ENCODE measurements around the gene PRR14.

PRR14 gene

DNA sequence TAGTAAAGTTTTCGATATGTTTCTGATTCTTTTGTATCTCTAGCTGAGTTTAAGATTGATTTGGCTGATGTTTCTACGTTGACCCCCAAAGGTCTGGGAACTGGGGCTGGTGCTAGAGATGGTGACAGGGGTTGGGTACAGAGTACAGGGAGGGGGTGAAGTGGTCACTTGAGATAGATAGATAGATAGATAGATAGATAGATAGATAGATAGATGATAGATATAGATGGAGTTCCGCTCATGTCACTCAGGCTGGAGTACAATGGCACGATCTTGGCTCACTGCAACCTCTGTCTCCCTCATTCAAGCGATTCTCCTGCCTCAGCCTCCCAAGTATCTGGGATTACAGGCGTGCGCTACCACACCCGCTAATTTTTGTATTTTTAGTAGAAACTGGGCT lies 5.6 kb downstream of the PRR14 start:
- Mint-ChIP-seq H3K27me3 (ENCODE audit: low read depth) (peaks cover 4% of the 10 kb centered on the region), H3K4me1 (peaks cover 31% of the 10 kb centered on the region), H3K4me3 (peak overlapping the region; percentile 66 to 75 (median 67)), H3K36me3 (ENCODE audit: low read depth) (peaks cover 19% of the 10 kb centered on the region), H3K27ac (peak overlapping the region; percentile 44 to 78 (median 51)), H3K9me3 (no peaks in the 10 kb centered on the region)
- TF ChIP-seq, protein P1, sequence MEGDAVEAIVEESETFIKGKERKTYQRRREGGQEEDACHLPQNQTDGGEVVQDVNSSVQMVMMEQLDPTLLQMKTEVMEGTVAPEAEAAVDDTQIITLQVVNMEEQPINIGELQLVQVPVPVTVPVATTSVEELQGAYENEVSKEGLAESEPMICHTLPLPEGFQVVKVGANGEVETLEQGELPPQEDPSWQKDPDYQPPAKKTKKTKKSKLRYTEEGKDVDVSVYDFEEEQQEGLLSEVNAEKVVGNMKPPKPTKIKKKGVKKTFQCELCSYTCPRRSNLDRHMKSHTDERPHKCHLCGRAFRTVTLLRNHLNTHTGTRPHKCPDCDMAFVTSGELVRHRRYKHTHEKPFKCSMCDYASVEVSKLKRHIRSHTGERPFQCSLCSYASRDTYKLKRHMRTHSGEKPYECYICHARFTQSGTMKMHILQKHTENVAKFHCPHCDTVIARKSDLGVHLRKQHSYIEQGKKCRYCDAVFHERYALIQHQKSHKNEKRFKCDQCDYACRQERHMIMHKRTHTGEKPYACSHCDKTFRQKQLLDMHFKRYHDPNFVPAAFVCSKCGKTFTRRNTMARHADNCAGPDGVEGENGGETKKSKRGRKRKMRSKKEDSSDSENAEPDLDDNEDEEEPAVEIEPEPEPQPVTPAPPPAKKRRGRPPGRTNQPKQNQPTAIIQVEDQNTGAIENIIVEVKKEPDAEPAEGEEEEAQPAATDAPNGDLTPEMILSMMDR (IDR thresholded peaks at IDR 0.05; ENCODE audit: unreplicated experiment in 3 of 3): no peak

DNA sequence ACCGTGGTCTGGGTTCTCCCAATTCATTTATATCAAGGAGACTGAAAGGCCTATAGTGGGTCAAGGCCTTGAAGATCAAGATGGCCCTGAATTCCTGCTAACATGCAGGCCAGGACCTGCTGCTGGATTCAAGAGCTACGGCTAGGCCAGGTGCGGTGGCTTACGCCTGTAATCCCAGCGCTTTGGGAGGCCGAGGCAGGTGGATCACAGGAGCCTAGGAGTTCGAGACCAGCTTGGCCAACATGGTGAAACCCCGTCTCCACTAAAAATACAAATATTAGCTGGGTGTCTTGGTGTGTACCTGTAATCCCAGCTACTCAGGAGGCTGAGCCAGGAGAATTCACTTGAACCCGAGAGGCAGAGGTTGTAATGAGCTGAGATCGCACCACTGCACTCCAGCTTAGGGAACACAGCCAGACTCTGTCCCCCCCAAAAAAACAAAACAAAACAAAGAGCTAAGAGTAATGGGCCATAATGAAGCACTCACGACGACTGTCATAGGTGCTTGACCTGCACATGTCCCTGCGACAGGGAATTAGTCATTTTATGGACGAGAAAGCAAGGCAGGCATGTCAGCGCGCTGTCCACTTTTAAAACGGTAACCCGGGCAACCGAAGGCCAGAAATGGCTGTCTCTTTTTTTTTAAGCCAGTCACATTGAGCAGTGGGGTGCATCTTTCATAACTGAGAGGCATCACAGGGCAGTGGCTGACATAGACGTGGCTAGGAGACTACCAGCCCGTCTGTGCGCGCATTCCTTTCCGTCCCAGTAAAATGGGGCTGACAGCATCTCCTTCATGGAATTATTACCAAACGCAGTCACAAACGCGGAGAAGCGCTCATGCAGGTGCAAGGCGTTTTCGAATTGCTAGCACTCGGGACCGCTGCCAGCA lies 6.5 kb downstream of the PRR14 start:
- peaks cover 28% of the 10 kb centered on the region for H3K36me3 Mint-ChIP-seq (ENCODE audit: low read depth)
- peak overlapping the region; percentile 87 to 100 (median 96) for H3K27ac Mint-ChIP-seq
- H3K27me3 Mint-ChIP-seq (ENCODE audit: low read depth): peaks cover 4% of the 10 kb centered on the region
- peaks cover 33% of the 10 kb centered on the region for H3K4me1 Mint-ChIP-seq
- TF ChIP-seq, protein P1 (IDR thresholded peaks at IDR 0.05; ENCODE audit: unreplicated experiment in 3 of 3): no peak
- peak overlapping the region; percentile 82 to 87 (median 86) for H3K4me3 Mint-ChIP-seq
- no peaks in the 10 kb centered on the region for H3K9me3 Mint-ChIP-seq

DNA sequence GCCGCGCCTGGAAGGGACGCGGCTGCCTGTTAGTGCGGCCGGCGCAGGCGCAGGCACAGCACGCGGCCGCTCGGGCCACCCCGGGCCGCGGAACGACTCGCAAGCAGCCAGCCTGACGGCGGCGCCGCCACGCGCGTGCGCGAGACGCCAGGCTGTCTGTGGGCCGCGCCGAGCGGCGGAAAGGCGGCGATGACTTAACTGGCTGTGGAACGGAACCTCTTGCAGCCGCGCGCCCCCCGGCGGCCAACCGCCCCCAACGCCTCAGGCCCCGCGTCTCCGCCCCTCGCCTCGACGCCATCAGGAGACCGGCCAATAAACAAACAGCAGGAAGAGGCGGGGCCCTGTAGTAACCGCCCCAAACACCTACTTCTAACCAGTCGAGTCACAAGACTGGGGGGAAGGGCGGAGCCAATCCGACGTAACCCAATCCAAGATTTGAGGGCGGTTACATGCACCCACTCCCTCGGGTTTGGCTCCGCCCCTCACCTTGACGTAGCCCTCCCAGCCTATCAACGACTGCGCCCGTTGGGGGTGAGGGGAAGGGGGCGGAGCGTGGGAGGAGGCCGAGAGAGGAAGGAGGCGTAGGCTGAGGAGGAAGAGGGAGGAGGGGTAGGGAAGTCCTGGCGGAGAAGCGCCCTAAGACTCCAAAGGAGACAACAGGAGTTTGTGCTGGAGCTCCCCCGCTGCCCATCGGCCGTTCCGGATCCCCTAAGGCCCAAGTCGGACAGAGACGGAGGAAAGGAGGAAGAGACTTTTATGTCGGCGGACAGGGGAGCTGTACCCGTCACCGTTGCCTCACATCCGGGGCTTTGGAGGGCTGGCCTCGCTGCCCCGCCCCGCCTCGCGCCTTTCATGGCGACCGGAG lies 7.3 kb downstream of the PRR14 start, which contains the start of gene FBRS:
FBRS (plus strand) TSS at position 566 of the 865 bp plus-strand sequence. CDS start 1,088 bp downstream, outside the sequence.
- Mint-ChIP-seq H3K9me3 (no peaks in the 10 kb centered on the region), H3K36me3 (ENCODE audit: low read depth) (peaks cover 33% of the 10 kb centered on the region), H3K27me3 (ENCODE audit: low read depth) (peaks cover 4% of the 10 kb centered on the region), H3K4me1 (peaks cover 28% of the 10 kb centered on the region), H3K4me3 (peak within 1 kb of the TSS; percentile 94 to 96 (median 96)), H3K27ac (peak within 1 kb of the TSS; percentile 99 to 100 (median 100))
- TF ChIP-seq, protein P1 (IDR thresholded peaks at IDR 0.05; ENCODE audit: unreplicated experiment in 3 of 3): peak; percentile 84 to 89 (median 86)

DNA sequence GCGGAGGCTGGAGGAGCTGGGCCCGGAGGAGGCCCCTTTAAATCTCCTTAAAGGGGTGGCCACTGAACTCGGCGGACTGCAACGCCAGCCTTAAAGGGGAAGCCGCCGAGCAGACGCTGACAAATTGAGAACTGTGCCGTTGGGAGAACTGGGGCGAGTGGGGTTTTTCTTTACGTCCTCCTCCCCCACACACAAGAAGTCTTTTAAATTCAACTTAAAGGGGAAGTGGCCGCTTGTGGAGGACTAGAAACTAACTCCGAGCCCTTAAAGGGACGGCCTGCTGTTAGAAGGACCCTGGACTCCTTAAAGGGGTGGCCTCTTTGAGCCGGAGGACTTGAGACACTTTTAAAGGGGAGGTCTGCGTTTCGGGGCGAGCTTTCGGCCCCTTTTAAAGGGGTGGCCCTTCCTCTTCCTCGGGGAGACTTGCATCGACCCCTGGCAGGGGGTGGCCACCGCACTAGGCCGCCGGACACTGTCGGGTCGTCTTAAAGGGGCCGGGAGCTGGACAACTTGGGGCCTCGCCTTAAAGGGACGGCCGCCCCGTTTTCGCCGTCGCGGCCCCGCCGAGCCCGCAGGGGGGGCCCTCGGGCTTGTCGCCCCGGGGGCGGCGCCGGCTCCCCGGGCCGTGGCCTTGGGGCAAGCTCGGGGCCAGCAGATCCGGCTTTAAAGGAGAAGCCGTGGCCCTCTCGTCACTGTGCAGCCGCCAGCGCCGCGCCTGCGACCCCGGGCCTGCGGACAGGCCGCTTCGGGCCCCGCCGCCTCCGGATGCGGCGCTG lies 8.2 kb downstream of the PRR14 start:
- Mint-ChIP-seq H3K4me3 (peak overlapping the region; percentile 94 to 96 (median 96)), H3K27ac (peak overlapping the region; percentile 99 to 100 (median 100)), H3K4me1 (peaks cover 36% of the 10 kb centered on the region), H3K27me3 (ENCODE audit: low read depth) (peaks cover 4% of the 10 kb centered on the region), H3K36me3 (ENCODE audit: low read depth) (peaks cover 41% of the 10 kb centered on the region), H3K9me3 (no peaks in the 10 kb centered on the region)
- TF ChIP-seq, protein P1 (IDR thresholded peaks at IDR 0.05; ENCODE audit: unreplicated experiment in 3 of 3): peak in 1 of 3 experiments; percentile 37

Measured in nephron (organoid).